Measurements from ENCODE around the gene MAP2K6.

GRCh38 chr17:69428252-69428980, 13.9 kb downstream of the MAP2K6 start:
- TF ChIP-seq EZH2 (IDR thresholded peaks at IDR 0.05; ENCODE audit: insufficient read depth, poor library complexity, severe bottlenecking) (no peak), EZH2phosphoT487 (IDR thresholded peaks at IDR 0.05; ENCODE audit: insufficient read depth, low read depth) (no peak)
